Measurements from ENCODE around the gene CREB3.

- TF ChIP-seq MTA3 (IDR thresholded peaks at IDR 0.05; ENCODE audit: borderline replicate concordance) (no peak), POLR2A (conservative IDR thresholded peaks at IDR 0.05) (no peak), CTCF (IDR thresholded peaks at IDR 0.05 in 2 of 3, conservative IDR thresholded peaks at IDR 0.05 in 1 of 3; ENCODE audit: insufficient read depth in 2 of 3, low read depth in 1 of 3, low read length in 3 of 3) (no peak), ZFP36 (IDR thresholded peaks at IDR 0.05; ENCODE audit: low read depth, low read length, partially characterized antibody) (no peak), TAF1 (IDR thresholded peaks at IDR 0.05; ENCODE audit: control insufficient read depth, extremely low read depth, insufficient read depth, low read length, severe bottlenecking) (no peak), ZFP1 (CRISPR knock-in tag; IDR thresholded peaks at IDR 0.05) (no peak), ZBTB33 (CRISPR knock-in tag; IDR thresholded peaks at IDR 0.05) (no peak), RFX5 (IDR thresholded peaks at IDR 0.05; ENCODE audit: low read depth, low read length) (no peak), POLR2AphosphoS5 (IDR thresholded peaks at IDR 0.05; ENCODE audit: control insufficient read depth, insufficient read depth, low read depth, low read length) (no peak), HNRNPH1 (optimal IDR thresholded peaks at IDR 0.05; ENCODE audit: low read depth, low read length) (no peak), EZH2 (IDR thresholded peaks at IDR 0.05; ENCODE audit: borderline replicate concordance, low read depth, low read length) (no peak), ZNF589 (CRISPR knock-in tag; IDR thresholded peaks at IDR 0.05; ENCODE audit: low read depth) (no peak), SMC3 (conservative IDR thresholded peaks at IDR 0.05; ENCODE audit: insufficient read depth, low read depth, low read length) (no peak)
Observed at GRCh38 chr9:35738186-35738585, 5.7 kb downstream of the CREB3 start.
